Smooth muscle cell (in vitro differentiated cells): ENCODE data around the gene RS1. TPM values are rescaled to one million over a fixed set of nuclear protein-coding genes. Genes with fewer than 3 reads are reported as not detected.

Experiments used
- DNase-seq: peaks from one replicate; lab custom pipeline; 2025; ENCODE audit not compliant: unreplicated experiment; lab: John Stamatoyannopoulos, UW
- H2AFZ ChIP-seq: fragments of 200-600 bp; sonication (generic); 2 replicates; pipeline ENCODE4 v1.6.0; 2016; ENCODE audit warnings: antibody characterized with exemption, low read depth, mild to moderate bottlenecking
- H3F3A ChIP-seq: fragments of 200-600 bp; sonication (generic); 2 replicates; pipeline ENCODE4 v1.6.0; 2017; ENCODE audit warnings: antibody characterized with exemption, low read depth
- H3K27ac ChIP-seq: fragments of 200-600 bp; sonication (generic); 2 replicates; pipeline ENCODE4 v1.5.1; 2016; ENCODE audit warnings: low read depth, mild to moderate bottlenecking
- H3K27me3 ChIP-seq: fragments of 200-600 bp; sonication (generic); 2 replicates; pipeline ENCODE4 v1.6.1; 2016; ENCODE audit warnings: low read depth, mild to moderate bottlenecking
- H3K36me3 ChIP-seq: fragments of 200-600 bp; sonication (generic); 2 replicates; pipeline ENCODE4 v1.5.1; 2016; ENCODE audit warnings: low read depth
- H3K4me1 ChIP-seq: fragments of 200-600 bp; sonication (generic); 2 replicates; pipeline ENCODE4 v1.5.1; 2016; ENCODE audit warnings: low read depth
- H3K4me2 ChIP-seq: fragments of 200-600 bp; sonication (generic); 2 replicates; pipeline ENCODE4 v1.6.0; 2016; ENCODE audit warnings: mild to moderate bottlenecking
- H3K4me3 ChIP-seq: fragments of 200-600 bp; sonication (generic); 2 replicates; pipeline ENCODE4 v1.5.1; 2016; ENCODE audit warnings: mild to moderate bottlenecking
- H3K79me2 ChIP-seq: fragments of 200-600 bp; sonication (generic); 2 replicates; pipeline ENCODE4 v1.6.0; 2016; ENCODE audit warnings: low read depth, mild to moderate bottlenecking
- H3K9ac ChIP-seq: fragments of 200-600 bp; sonication (generic); 2 replicates; pipeline ENCODE4 v1.6.0; 2016; ENCODE audit warnings: low read depth
- H3K9me3 ChIP-seq: fragments of 200-600 bp; sonication (generic); replicated peaks from 2 replicates; pipeline ENCODE4 v1.5.1; 2016; ENCODE audit warnings: low read depth
- H4K20me1 ChIP-seq: fragments of 200-600 bp; sonication (generic); 2 replicates; pipeline ENCODE4 v1.6.0; 2016; ENCODE audit warnings: low read depth
- CTCF ChIP-seq: fragments of 200-600 bp; sonication (generic); IDR thresholded peaks from 2 replicates; pipeline ENCODE4 v1.5.1; 2017; ENCODE audit warnings: borderline replicate concordance, mild to moderate bottlenecking, antibody characterized with exemption; ENCODE audit not compliant: insufficient read depth, poor library complexity, severe bottlenecking
- WGBS: methylation state at CpG from one replicate; pipeline ENCODE4 v1.1.7; 2016; ENCODE audit warnings: low lambda C conversion rate; 5-methylcytosine and 5-hydroxymethylcytosine counted together
- polyA plus RNA-seq: library from polyadenylated mRNA; unstranded; fragments of >200 nt; fragmentation: Nextera tagmentation; extraction: Ambion mirVana; gene quantifications from 2 replicates; pipeline ENCODE4 v1.2.1, GENCODE V29; 2016
- total RNA-seq: library from RNA; depleted of rRNA; stranded (reverse); fragments of >200 nt; gene quantifications from 2 replicates; pipeline ENCODE4 v1.2.3, GENCODE V29; 2014

RS1 gene
- total and polyA plus RNA-seq, 2 experiments from 2014 or later: not detected

GRCh38 chrX:18687856-18688495 lies 16.1 kb upstream of the RS1 start:
- Histone ChIP-seq H2AFZ (no peak overlapping the region), H3K27me3 (no peaks in the 10 kb centered on the region), H3K4me1 (no peaks in the 10 kb centered on the region), H3F3A (no peaks in the 10 kb centered on the region), H4K20me1 (no peaks in the 10 kb centered on the region), H3K27ac (no peak overlapping the region), H3K36me3 (no peaks in the 10 kb centered on the region), H3K9ac (no peak overlapping the region), H3K4me2 (no peak overlapping the region), H3K4me3 (no peak overlapping the region), H3K79me2 (no peaks in the 10 kb centered on the region), H3K9me3 (no peaks in the 10 kb centered on the region)
- 87% methylated on average over 7 of the region's 7 CpGs for WGBS
- no peak for DNase-seq
- no peak for TF ChIP-seq CTCF

GRCh38 chrX:18682979-18683387 lies 11.1 kb upstream of the RS1 start:
- Histone ChIP-seq H3F3A (no peaks in the 10 kb centered on the region), H3K4me3 (no peak overlapping the region), H3K36me3 (no peaks in the 10 kb centered on the region), H3K9ac (no peak overlapping the region), H2AFZ (no peak overlapping the region), H3K79me2 (no peaks in the 10 kb centered on the region), H3K27me3 (no peaks in the 10 kb centered on the region), H3K9me3 (no peaks in the 10 kb centered on the region), H3K27ac (no peak overlapping the region), H3K4me2 (no peak overlapping the region), H3K4me1 (no peaks in the 10 kb centered on the region), H4K20me1 (no peaks in the 10 kb centered on the region)
- DNase-seq: no peak
- 78% methylated on average over 9 of the region's 9 CpGs for WGBS
- no peak for TF ChIP-seq CTCF

GRCh38 chrX:18681996-18682395 lies 10.1 kb upstream of the RS1 start:
- Histone ChIP-seq H3K79me2 (no peaks in the 10 kb centered on the region), H3F3A (no peaks in the 10 kb centered on the region), H3K4me1 (no peaks in the 10 kb centered on the region), H3K9ac (no peak overlapping the region), H3K4me3 (no peak overlapping the region), H4K20me1 (no peaks in the 10 kb centered on the region), H3K4me2 (no peak overlapping the region), H3K36me3 (no peaks in the 10 kb centered on the region), H2AFZ (no peak overlapping the region), H3K9me3 (no peaks in the 10 kb centered on the region), H3K27ac (no peak overlapping the region), H3K27me3 (no peaks in the 10 kb centered on the region)
- TF ChIP-seq CTCF: no peak
- WGBS: 79% methylated on average over 6 of the region's 6 CpGs
- DNase-seq: no peak
